HEK293 (cell line): ENCODE measurements around the gene XPO5.

Experiments used
- PATZ1 ChIP-seq: fragments of 450-650 bp; formaldehyde crosslinking; IDR thresholded peaks from 2 replicates; pipeline ENCODE4 v1.5.1; 2016; ENCODE audit warnings: missing biosample characterization, missing genetic modification characterization
- SP2 ChIP-seq: fragments of 450-650 bp; formaldehyde crosslinking; IDR thresholded peaks from 2 replicates; pipeline ENCODE4 v1.5.1; 2016; ENCODE audit warnings: missing biosample characterization, missing genetic modification characterization
- ZBTB1 ChIP-seq: fragments of 450-650 bp; formaldehyde crosslinking; IDR thresholded peaks from 2 replicates; pipeline ENCODE4 v1.5.1; 2016; ENCODE audit warnings: missing biosample characterization, missing genetic modification characterization
- ZBTB8A ChIP-seq: fragments of 450-650 bp; formaldehyde crosslinking; IDR thresholded peaks from 2 replicates; pipeline ENCODE4 v1.5.1; 2016; ENCODE audit warnings: missing biosample characterization, missing genetic modification characterization
- ZNF146 ChIP-seq: fragments of 450-650 bp; formaldehyde crosslinking; IDR thresholded peaks from 2 replicates; pipeline ENCODE4 v1.5.1; 2016; ENCODE audit warnings: missing biosample characterization, missing genetic modification characterization
- TF ChIP-seq, protein P1 (sequence below): fragments of 450-650 bp; formaldehyde crosslinking; IDR thresholded peaks from 2 replicates; pipeline ENCODE4 v1.5.1; 2016; ENCODE audit warnings: missing biosample characterization, missing genetic modification characterization

DNA sequence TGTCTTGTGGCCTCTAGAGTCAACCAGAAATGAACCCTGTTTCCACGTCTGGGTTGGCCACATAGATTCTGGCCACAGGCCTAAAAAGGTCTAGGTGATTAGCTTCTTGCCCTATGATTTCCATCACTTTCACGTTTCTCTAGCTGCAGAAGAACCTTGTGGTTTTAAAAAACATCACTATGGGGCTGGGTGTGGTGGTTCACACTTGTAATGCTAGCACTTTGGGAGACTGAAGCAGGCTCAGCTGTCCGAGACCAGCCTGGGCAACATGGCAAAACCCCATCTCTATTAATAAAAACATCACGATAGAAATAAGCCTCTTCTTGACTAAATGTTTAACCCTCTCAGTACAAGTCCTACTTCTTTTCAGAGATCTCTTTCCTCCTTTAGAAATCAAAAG, 31.4 kb downstream of the XPO5 start:
- TF ChIP-seq PATZ1 (tag by site-specific recombination): no peak
- no peak for TF ChIP-seq ZBTB1
- no peak for TF ChIP-seq SP2 (tag by site-specific recombination)
- TF ChIP-seq ZBTB8A: no peak
- no peak for TF ChIP-seq ZNF146 (tag by site-specific recombination)
- TF ChIP-seq, protein P1, sequence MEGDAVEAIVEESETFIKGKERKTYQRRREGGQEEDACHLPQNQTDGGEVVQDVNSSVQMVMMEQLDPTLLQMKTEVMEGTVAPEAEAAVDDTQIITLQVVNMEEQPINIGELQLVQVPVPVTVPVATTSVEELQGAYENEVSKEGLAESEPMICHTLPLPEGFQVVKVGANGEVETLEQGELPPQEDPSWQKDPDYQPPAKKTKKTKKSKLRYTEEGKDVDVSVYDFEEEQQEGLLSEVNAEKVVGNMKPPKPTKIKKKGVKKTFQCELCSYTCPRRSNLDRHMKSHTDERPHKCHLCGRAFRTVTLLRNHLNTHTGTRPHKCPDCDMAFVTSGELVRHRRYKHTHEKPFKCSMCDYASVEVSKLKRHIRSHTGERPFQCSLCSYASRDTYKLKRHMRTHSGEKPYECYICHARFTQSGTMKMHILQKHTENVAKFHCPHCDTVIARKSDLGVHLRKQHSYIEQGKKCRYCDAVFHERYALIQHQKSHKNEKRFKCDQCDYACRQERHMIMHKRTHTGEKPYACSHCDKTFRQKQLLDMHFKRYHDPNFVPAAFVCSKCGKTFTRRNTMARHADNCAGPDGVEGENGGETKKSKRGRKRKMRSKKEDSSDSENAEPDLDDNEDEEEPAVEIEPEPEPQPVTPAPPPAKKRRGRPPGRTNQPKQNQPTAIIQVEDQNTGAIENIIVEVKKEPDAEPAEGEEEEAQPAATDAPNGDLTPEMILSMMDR (tag by site-specific recombination): no peak
